DOHH2 (cell line): ENCODE measurements around the gene KANSL3.

Experiments
- H3F3A ChIP-seq: fragments of 200-600 bp; sonication (generic), shearing (Covaris generic); 2 replicates; pipeline ENCODE4 v1.6.0; 2016; ENCODE audit warnings: antibody characterized with exemption, mild to moderate bottlenecking; ENCODE audit not compliant: control insufficient read depth, insufficient read depth
- H3K27ac ChIP-seq: fragments of 200-600 bp; sonication (generic); 2 replicates; pipeline ENCODE4 v1.5.1; 2014; ENCODE audit warnings: low read depth, mild to moderate bottlenecking, low read length, moderate library complexity
- H3K27me3 ChIP-seq: fragments of 200-600 bp; sonication (generic); 2 replicates; pipeline ENCODE4 v1.6.1; 2014; ENCODE audit warnings: mild to moderate bottlenecking, low read length, mixed read lengths; ENCODE audit not compliant: control insufficient read depth
- H3K36me3 ChIP-seq: fragments of 200-600 bp; sonication (generic); 2 replicates; pipeline ENCODE4 v1.6.1; 2014; ENCODE audit warnings: mild to moderate bottlenecking, low read length, moderate library complexity, mixed read lengths; ENCODE audit not compliant: control insufficient read depth
- H3K4me1 ChIP-seq: fragments of 200-600 bp; sonication (generic); 2 replicates; pipeline ENCODE4 v1.6.1; 2014; ENCODE audit warnings: mild to moderate bottlenecking, low read length, mixed read lengths; ENCODE audit not compliant: control insufficient read depth
- H3K4me2 ChIP-seq: fragments of 200-600 bp; sonication (generic); 2 replicates; pipeline ENCODE4 v1.6.0; 2014; ENCODE audit warnings: mild to moderate bottlenecking, low read length, moderate library complexity
- H3K4me3 ChIP-seq: fragments of 200-600 bp; sonication (generic); 2 replicates; pipeline ENCODE4 v1.5.1; 2014; ENCODE audit warnings: mild to moderate bottlenecking, low read length, mixed read lengths
- H3K79me2 ChIP-seq: fragments of 200-600 bp; sonication (generic); 2 replicates; pipeline ENCODE4 v1.6.1; 2014; ENCODE audit warnings: mild to moderate bottlenecking, low read length, mixed read lengths; ENCODE audit not compliant: control insufficient read depth
- H3K9me2 ChIP-seq: fragments of 200-600 bp; sonication (generic); replicated peaks from 2 replicates; pipeline ENCODE4 v1.6.1; 2014; ENCODE audit warnings: mild to moderate bottlenecking, low read length, mixed read lengths; ENCODE audit not compliant: control insufficient read depth
- H3K9me3 ChIP-seq: fragments of 200-600 bp; sonication (generic); 2 replicates; pipeline ENCODE4 v1.6.1; 2014; ENCODE audit warnings: antibody characterized with exemption, low read length, mixed read lengths; ENCODE audit not compliant: control insufficient read depth, insufficient read depth
- H4K20me1 ChIP-seq: fragments of 200-600 bp; sonication (generic); 2 replicates; pipeline ENCODE4 v1.6.0; 2014; ENCODE audit warnings: low read depth, mild to moderate bottlenecking, antibody characterized with exemption, low read length, moderate library complexity; ENCODE audit not compliant: control insufficient read depth, insufficient read depth
- EZH2phosphoT487 ChIP-seq: fragments of 200-600 bp; sonication (generic); IDR thresholded peaks from 2 replicates; pipeline ENCODE4 v1.6.1; 2017; ENCODE audit warnings: borderline replicate concordance, mild to moderate bottlenecking, antibody characterized with exemption, low read length, moderate library complexity, mixed read lengths
- TF ChIP-seq, protein P1 (sequence below): fragments of 200-600 bp; sonication (generic); IDR thresholded peaks from one replicate; pipeline ENCODE4 v1.5.1; 2014; ENCODE audit warnings: antibody characterized with exemption, mild to moderate bottlenecking, low read depth, low read length; ENCODE audit not compliant: poor library complexity, severe bottlenecking

KANSL3 gene

DNA sequence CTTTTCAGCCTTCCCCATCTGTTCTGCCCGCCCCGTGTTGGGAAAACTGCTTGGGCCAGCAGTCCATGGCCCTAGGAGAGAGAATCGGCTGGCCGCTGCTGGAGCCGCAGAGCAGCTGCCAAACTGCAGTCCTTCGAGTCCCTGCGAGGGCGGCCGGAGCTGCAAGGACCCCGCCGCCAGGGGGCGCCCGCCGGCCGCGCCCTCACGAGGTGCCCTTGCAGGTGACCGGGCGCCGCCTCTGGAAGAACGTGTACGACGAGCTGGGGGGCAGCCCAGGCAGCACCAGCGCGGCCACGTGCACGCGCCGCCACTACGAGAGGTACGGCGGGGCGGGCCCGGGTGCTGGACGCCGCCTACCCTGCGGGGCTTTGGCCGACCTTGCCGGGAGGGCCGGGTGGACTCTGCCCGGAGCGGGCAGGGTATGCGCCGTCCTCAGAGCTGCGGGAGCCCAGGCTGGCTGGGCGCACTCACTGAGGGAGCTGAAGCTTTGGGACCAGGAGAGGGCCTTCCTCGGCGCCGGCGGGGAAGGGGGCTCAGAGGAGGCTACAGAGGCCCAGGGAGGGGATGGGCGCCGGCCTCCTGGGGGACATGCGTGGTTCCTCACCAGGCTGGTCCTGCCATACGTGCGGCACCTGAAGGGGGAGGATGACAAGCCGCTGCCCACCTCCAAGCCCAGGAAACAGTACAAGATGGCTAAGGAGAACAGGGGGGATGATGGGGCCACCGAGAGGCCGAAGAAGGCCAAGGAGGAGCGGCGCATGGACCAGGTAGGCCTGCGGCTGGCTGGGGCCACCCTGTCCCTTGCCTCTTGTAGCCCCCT, 87.9 kb downstream of the KANSL3 start:
- Histone ChIP-seq H3K27ac (no peak overlapping the region), H3K4me3 (no peak overlapping the region), H3F3A (no peaks in the 10 kb centered on the region), H3K79me2 (no peaks in the 10 kb centered on the region), H4K20me1 (no peaks in the 10 kb centered on the region), H3K9me2 (no peaks in the 10 kb centered on the region), H3K4me1 (peaks cover 6% of the 10 kb centered on the region), H3K9me3 (no peaks in the 10 kb centered on the region), H3K4me2 (no peak overlapping the region), H3K27me3 (no peaks in the 10 kb centered on the region), H3K36me3 (no peaks in the 10 kb centered on the region)
- TF ChIP-seq, protein P1, sequence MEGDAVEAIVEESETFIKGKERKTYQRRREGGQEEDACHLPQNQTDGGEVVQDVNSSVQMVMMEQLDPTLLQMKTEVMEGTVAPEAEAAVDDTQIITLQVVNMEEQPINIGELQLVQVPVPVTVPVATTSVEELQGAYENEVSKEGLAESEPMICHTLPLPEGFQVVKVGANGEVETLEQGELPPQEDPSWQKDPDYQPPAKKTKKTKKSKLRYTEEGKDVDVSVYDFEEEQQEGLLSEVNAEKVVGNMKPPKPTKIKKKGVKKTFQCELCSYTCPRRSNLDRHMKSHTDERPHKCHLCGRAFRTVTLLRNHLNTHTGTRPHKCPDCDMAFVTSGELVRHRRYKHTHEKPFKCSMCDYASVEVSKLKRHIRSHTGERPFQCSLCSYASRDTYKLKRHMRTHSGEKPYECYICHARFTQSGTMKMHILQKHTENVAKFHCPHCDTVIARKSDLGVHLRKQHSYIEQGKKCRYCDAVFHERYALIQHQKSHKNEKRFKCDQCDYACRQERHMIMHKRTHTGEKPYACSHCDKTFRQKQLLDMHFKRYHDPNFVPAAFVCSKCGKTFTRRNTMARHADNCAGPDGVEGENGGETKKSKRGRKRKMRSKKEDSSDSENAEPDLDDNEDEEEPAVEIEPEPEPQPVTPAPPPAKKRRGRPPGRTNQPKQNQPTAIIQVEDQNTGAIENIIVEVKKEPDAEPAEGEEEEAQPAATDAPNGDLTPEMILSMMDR, result no peak
- TF ChIP-seq EZH2phosphoT487, result no peak

DNA sequence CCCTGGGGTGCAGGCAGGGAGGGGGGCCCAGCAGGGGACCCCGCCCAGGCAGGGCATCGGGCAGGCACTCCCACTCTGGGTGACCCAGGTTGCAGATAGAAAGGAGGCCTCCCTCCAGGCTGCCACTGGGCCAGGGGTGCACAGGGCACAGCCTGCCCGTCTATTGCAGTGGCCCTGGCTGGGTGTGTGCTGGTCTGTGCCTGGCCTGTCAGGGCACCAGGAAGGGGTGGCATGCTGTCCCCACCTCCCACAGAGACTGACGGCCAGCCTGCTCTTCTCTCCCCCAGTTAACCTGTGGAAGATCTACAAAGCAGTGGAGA, 88.7 kb downstream of the KANSL3 start:
- no peak for TF ChIP-seq EZH2phosphoT487
- TF ChIP-seq, protein P1, result no peak
- no peaks in the 10 kb centered on the region for H3K27me3 ChIP-seq
- no peak overlapping the region for H3K4me2 ChIP-seq
- no peaks in the 10 kb centered on the region for H3K9me3 ChIP-seq
- H4K20me1 ChIP-seq, result no peaks in the 10 kb centered on the region
- H3K79me2 ChIP-seq, result no peaks in the 10 kb centered on the region
- peaks cover 4% of the 10 kb centered on the region for H3K4me1 ChIP-seq
- no peaks in the 10 kb centered on the region for H3K36me3 ChIP-seq
- no peaks in the 10 kb centered on the region for H3K9me2 ChIP-seq
- no peak overlapping the region for H3K27ac ChIP-seq
- no peak overlapping the region for H3K4me3 ChIP-seq
- no peaks in the 10 kb centered on the region for H3F3A ChIP-seq

DNA sequence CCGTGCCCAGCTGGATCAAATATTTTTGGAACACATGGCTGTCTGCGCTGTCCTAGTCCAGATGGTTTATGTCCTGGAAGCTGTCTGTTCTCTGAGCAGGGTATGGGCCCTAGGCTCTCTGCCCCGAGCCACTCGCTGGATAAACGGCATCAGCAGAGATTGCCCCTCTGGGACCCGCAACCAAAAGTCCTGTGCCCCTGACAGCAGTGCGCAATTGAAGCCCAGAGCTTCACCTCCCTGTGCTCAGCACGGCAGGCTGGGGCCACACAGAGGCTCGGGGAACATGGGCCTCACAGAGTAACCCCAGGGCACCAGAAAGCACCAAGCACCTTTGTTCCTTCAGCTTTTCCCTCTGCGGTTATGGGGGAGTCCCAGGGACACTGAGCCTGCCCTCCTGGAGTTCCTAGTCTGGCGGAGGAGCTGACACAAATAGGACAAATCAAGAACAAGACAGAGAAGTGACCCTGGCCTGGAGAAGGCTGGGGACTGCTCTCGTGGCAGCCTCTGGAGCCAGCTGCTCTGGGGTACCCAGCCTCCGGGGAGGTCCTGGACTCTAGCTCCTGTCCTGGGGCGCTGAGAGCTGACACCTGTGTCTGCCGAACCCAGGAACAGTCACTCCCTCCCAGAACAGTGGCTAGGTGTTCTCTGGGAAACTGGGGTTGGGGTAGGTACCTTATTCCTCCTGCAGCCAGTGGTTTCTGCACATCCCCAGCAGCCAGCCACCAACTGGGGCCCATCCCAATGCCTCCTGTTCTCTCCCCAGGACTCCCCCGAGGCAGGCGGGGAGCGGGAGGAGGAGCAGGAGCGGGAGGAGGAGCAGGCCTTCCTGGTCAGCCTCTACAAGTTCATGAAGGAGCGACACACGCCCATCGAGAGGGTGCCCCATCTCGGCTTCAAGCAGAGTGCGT, 89.3 kb downstream of the KANSL3 start:
- Histone ChIP-seq H3K27me3 (no peaks in the 10 kb centered on the region), H4K20me1 (no peaks in the 10 kb centered on the region), H3F3A (no peaks in the 10 kb centered on the region), H3K4me2 (no peak overlapping the region), H3K9me3 (no peaks in the 10 kb centered on the region), H3K27ac (no peak overlapping the region), H3K9me2 (no peaks in the 10 kb centered on the region), H3K4me1 (no peaks in the 10 kb centered on the region), H3K4me3 (no peak overlapping the region), H3K79me2 (no peaks in the 10 kb centered on the region), H3K36me3 (no peaks in the 10 kb centered on the region)
- TF ChIP-seq, protein P1, result no peak
- TF ChIP-seq EZH2phosphoT487, result no peak
